ENCODE data around the gene TMCC1. TPM values are rescaled to one million over a fixed set of nuclear protein-coding genes. Genes with fewer than 3 reads are reported as not detected.

The TMCC1 gene
- total RNA-seq, 2 donors from 2014 or later: 41.0 to 51.1 TPM

DNA sequence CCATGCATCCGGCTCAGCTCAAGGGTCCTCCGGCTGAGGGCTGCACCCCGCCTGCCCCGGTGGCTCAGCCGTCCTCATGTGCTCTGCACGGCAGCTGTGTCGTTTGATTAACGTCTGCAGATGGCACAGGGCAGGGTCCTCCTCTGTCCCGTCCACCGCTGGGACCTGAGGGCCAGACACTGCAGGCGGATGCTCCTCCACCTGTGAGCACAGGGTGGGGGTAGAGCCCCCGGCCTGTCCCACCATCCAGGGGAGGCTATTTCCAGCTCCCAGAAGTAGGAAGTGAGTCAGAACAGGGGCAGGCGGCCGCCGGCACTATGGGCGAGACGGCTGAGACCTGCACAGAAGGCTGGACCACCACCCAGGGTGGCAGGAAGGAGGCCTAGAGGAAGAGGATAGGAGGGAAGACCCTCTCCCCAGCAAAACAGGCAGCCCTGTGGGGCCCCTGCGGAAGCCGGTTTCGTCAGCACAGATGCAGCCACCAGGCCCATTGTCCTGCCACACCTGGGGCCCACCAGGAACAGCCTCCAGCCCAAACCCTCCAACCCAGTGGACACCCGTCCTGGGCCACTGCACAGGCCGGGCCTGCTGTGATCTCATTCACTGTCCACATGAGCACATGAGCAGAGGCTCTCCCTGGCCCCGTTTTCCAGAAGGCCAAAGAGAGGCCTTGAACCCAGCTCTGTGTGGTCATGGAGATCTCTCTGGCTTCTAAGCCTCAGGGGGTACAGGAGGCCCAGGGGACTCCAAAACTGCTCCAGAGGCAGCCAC, 274.4 kb downstream of the TMCC1 start:
- Histone ChIP-seq H3K36me3 (ENCODE audit: control insufficient read depth, insufficient read depth, low read length) (no peaks in the 10 kb centered on the region), H3K9me3 (ENCODE audit: control insufficient read depth, low read length) (no peaks in the 10 kb centered on the region), H3K27me3 (ENCODE audit: control insufficient read depth, insufficient read depth, low read length, poor library complexity, severe bottlenecking) (no peaks in the 10 kb centered on the region), H3K4me1 (ENCODE audit: control insufficient read depth, insufficient read depth, low read length) (no peaks in the 10 kb centered on the region), H3K9ac (ENCODE audit: extremely low read depth, low read length, poor library complexity, severe bottlenecking) (no peak overlapping the region), H3K4me3 (ENCODE audit: low read length) (no peak overlapping the region), H3K27ac (ENCODE audit: low read depth, low read length) (no peak overlapping the region)
- DNase-seq: no peak
- no peak overlapping the region for H3K4me3 Mint-ChIP-seq
- TF ChIP-seq, protein P1, sequence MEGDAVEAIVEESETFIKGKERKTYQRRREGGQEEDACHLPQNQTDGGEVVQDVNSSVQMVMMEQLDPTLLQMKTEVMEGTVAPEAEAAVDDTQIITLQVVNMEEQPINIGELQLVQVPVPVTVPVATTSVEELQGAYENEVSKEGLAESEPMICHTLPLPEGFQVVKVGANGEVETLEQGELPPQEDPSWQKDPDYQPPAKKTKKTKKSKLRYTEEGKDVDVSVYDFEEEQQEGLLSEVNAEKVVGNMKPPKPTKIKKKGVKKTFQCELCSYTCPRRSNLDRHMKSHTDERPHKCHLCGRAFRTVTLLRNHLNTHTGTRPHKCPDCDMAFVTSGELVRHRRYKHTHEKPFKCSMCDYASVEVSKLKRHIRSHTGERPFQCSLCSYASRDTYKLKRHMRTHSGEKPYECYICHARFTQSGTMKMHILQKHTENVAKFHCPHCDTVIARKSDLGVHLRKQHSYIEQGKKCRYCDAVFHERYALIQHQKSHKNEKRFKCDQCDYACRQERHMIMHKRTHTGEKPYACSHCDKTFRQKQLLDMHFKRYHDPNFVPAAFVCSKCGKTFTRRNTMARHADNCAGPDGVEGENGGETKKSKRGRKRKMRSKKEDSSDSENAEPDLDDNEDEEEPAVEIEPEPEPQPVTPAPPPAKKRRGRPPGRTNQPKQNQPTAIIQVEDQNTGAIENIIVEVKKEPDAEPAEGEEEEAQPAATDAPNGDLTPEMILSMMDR (conservative IDR thresholded peaks at IDR 0.05): no peak
- H3K27ac Mint-ChIP-seq: no peak overlapping the region
- H3K36me3 Mint-ChIP-seq (ENCODE audit: low read depth): no peaks in the 10 kb centered on the region
- H3K4me1 Mint-ChIP-seq: peaks cover 7% of the 10 kb centered on the region
- WGBS, 2 experiments (ENCODE audit: insufficient coverage in 1 of 2, insufficient read length in 1 of 2): 88 to 93% methylated on average over 13 to 23 of the region's 23 CpGs
- H3K9me3 Mint-ChIP-seq: no peaks in the 10 kb centered on the region
- no peaks in the 10 kb centered on the region for H3K27me3 Mint-ChIP-seq (ENCODE audit: insufficient read depth)

DNA sequence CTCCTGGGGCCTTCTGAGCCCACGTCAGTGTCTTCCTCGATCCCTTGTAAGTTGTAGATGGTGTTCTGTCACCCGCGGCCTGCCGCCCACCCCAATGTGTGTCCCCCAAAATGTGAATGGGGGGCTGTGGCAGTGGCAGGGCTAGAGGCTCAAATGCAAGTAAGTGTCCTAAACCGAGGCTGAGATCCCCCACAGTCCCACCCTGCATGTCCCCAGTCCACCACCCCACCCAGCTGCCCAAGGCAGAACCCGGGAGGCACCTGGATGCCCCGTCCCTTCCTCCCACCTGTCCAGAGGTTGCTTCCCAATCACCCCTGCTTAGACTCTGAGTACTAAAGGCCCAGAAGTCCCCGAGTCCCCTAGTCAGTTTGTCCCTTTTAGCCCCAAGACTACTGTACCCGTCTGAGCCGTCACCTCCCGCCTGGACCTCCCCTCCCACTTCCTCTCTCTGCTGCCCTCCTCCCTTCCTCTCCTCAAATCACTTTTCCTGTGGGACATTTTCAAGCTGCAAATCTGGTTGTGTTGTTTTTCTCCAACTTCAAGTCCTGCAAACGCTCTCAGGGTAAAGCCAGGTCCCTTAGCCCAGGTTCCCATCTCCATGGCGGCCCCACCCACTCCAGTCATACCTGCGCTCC, 275.2 kb downstream of the TMCC1 start:
- no peaks in the 10 kb centered on the region for H3K27me3 ChIP-seq (ENCODE audit: control insufficient read depth, insufficient read depth, low read length, poor library complexity, severe bottlenecking)
- H3K9ac ChIP-seq (ENCODE audit: extremely low read depth, low read length, poor library complexity, severe bottlenecking): no peak overlapping the region
- Mint-ChIP-seq H3K9me3 (no peaks in the 10 kb centered on the region), H3K27me3 (ENCODE audit: insufficient read depth) (no peaks in the 10 kb centered on the region), H3K27ac (no peak overlapping the region), H3K4me3 (no peak overlapping the region), H3K4me1 (peaks cover 5% of the 10 kb centered on the region), H3K36me3 (ENCODE audit: low read depth) (no peaks in the 10 kb centered on the region)
- 90 to 95% methylated on average over 12 to 15 of the region's 15 CpGs for WGBS, 2 experiments (ENCODE audit: insufficient coverage in 1 of 2, insufficient read length in 1 of 2)
- TF ChIP-seq, protein P1 (conservative IDR thresholded peaks at IDR 0.05): no peak
- H3K36me3 ChIP-seq (ENCODE audit: control insufficient read depth, insufficient read depth, low read length): no peaks in the 10 kb centered on the region
- no peak overlapping the region for H3K27ac ChIP-seq (ENCODE audit: low read depth, low read length)
- H3K4me3 ChIP-seq (ENCODE audit: low read length): no peak overlapping the region
- DNase-seq: no peak
- no peaks in the 10 kb centered on the region for H3K4me1 ChIP-seq (ENCODE audit: control insufficient read depth, insufficient read depth, low read length)
- H3K9me3 ChIP-seq (ENCODE audit: control insufficient read depth, low read length): no peaks in the 10 kb centered on the region

DNA sequence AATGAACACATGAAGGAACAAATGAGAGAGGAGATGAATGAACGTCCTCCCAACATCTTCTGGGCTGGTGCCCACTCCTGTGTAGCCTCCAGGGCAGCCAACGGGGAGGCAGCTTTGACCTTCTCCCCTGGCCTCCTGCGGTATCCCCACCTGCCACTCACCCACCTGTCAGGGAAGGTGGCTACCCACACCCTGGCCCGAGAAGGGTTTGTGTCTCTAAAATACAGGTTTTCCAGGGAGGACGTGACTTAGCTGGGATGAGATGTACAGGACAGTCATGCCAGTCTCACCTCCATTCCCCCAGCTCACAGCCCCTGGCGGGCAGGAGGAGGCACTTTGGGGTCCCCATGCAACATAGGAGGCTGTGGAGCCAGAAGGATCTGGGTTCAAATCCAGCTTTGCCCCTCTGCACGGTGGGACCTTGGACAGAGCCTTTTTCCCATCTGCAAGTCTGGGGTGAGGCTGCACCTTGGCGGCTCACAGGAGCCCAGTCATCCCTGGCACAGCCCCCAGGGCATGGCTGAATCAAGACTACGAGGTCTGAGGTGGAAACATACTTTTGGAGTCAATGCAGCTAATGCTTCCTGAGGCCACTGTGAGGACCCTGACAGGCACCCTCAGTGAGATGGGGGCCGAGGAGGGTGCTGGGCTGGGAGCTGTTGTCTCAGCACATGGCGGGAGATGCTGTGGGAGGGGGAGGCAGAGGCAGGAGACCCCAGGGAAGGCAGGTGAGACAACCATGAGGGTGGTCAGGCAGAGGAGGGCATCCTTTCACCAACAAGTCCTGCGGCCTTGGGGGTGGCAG, 275.9 kb downstream of the TMCC1 start:
- Mint-ChIP-seq H3K4me3 (no peak overlapping the region), H3K36me3 (ENCODE audit: low read depth) (no peaks in the 10 kb centered on the region), H3K27me3 (ENCODE audit: insufficient read depth) (no peaks in the 10 kb centered on the region), H3K4me1 (peaks cover 5% of the 10 kb centered on the region), H3K27ac (no peak overlapping the region), H3K9me3 (no peaks in the 10 kb centered on the region)
- TF ChIP-seq, protein P1 (conservative IDR thresholded peaks at IDR 0.05): no peak
- no peaks in the 10 kb centered on the region for H3K27me3 ChIP-seq (ENCODE audit: control insufficient read depth, insufficient read depth, low read length, poor library complexity, severe bottlenecking)
- no peak for DNase-seq
- H3K27ac ChIP-seq (ENCODE audit: low read depth, low read length): no peak overlapping the region
- no peaks in the 10 kb centered on the region for H3K36me3 ChIP-seq (ENCODE audit: control insufficient read depth, insufficient read depth, low read length)
- no peak overlapping the region for H3K4me3 ChIP-seq (ENCODE audit: low read length)
- H3K9ac ChIP-seq (ENCODE audit: extremely low read depth, low read length, poor library complexity, severe bottlenecking): no peak overlapping the region
- no peaks in the 10 kb centered on the region for H3K4me1 ChIP-seq (ENCODE audit: control insufficient read depth, insufficient read depth, low read length)
- no peaks in the 10 kb centered on the region for H3K9me3 ChIP-seq (ENCODE audit: control insufficient read depth, low read length)
- WGBS, 2 experiments (ENCODE audit: insufficient coverage in 1 of 2, insufficient read length in 1 of 2): 89 to 92% methylated on average over 5 to 12 of the region's 12 CpGs

Data from endodermal cell (in vitro differentiated cells).